Endothelial cell of umbilical vein (primary cell): ENCODE measurements around the gene MS4A14. TPM values are rescaled to one million over a fixed set of nuclear protein-coding genes. Genes with fewer than 3 reads are reported as not detected.

Source experiments
- BruUV-seq: library from RNA; stranded (reverse); fragments of 400-500 nt; replicated peaks from 2 replicates; lab custom pipeline; 2021; lab: Mats Ljungman, UMichigan
- CTCF ChIA-PET: fragments of 300-600, 350-600 bp; sonication (Branson Sonifier 250); formaldehyde crosslinking; loops from one replicate; lab custom pipeline; 2021; ENCODE audit warnings: antibody characterized with exemption, inconsistent platforms; lab: Charles Lee
- POLR2A ChIA-PET: fragments of 300-600, 350-600 bp; sonication (Branson Sonifier 250); formaldehyde crosslinking; loops from one replicate; lab custom pipeline; 2021; ENCODE audit warnings: antibody characterized with exemption, inconsistent platforms; lab: Charles Lee
- DNase-seq: peaks from one replicate; pipeline ENCODE4 v3.0.0-alpha.2; 2011; ENCODE audit warnings: low read depth, low spot score
- FAIRE-seq: peaks from 2 replicates; lab custom pipeline; 2011; peaks lifted over from hg19 to GRCh38; lab: Jason Lieb, UNC
- H2AFZ ChIP-seq: 2 replicates; pipeline ENCODE4 v1.6.0; 2012; ENCODE audit warnings: low read depth, low read length, control low read depth, inconsistent platforms
- H3K27ac ChIP-seq: 2 replicates; pipeline ENCODE4 v1.5.1; 2011; ENCODE audit warnings: low read depth, mild to moderate bottlenecking, control low read depth, low read length, moderate library complexity; ENCODE audit not compliant: insufficient read depth
- H3K27me3 ChIP-seq, 2 experiments: 2 replicates each; pipeline versions ENCODE4 v1.6.0 to v1.6.1; 2011; ENCODE audit warnings: low read length in 2 of 2, mixed read lengths in 1 of 2; ENCODE audit not compliant: control insufficient read depth in 2 of 2, insufficient read depth in 2 of 2
- H3K36me3 ChIP-seq, 2 experiments: 2 replicates in 1 of 2; 3 replicates in 1 of 2; pipeline ENCODE4 v1.5.1; 2011; ENCODE audit warnings: low read length in 2 of 2, mild to moderate bottlenecking in 1 of 2, moderate library complexity in 1 of 2; ENCODE audit not compliant: control insufficient read depth in 2 of 2, insufficient read depth in 2 of 2; ENCODE audit errors: extremely low read depth in 1 of 2
- H3K4me1 ChIP-seq: 3 replicates; pipeline ENCODE4 v1.5.1; 2011; ENCODE audit warnings: mild to moderate bottlenecking, low read length; ENCODE audit not compliant: control insufficient read depth, insufficient read depth; ENCODE audit errors: extremely low read depth
- H3K4me2 ChIP-seq: 2 replicates; pipeline ENCODE4 v1.6.1; 2011; ENCODE audit warnings: low read length, control low read depth, mixed read lengths; ENCODE audit not compliant: insufficient read depth
- H3K4me3 ChIP-seq, 3 experiments: fragments of 200-600 bp in 1 of 3; sonication (generic), shearing (Covaris generic) in 1 of 3; replicated peaks in 1 of 3; 2 replicates each; pipeline ENCODE4 v1.5.1; 2011 to 2016; ENCODE audit warnings: control low read depth in 3 of 3, low read length in 3 of 3, mild to moderate bottlenecking in 2 of 3, inconsistent platforms in 1 of 3, low read depth in 1 of 3, moderate library complexity in 1 of 3; ENCODE audit not compliant: insufficient read depth in 1 of 3
- H3K79me2 ChIP-seq: 2 replicates; pipeline ENCODE4 v1.6.0; 2012; ENCODE audit warnings: low read length, inconsistent platforms; ENCODE audit not compliant: control insufficient read depth, insufficient read depth
- H3K9ac ChIP-seq: replicated peaks from 2 replicates; pipeline ENCODE3; 2011; ENCODE audit warnings: low read length, control low read depth; ENCODE audit not compliant: insufficient read depth; ENCODE audit errors: extremely low read depth
- H3K9me1 ChIP-seq: replicated peaks from 3 replicates; pipeline ENCODE4 v1.6.0; 2011; ENCODE audit warnings: mild to moderate bottlenecking, low read length; ENCODE audit not compliant: control insufficient read depth, insufficient read depth; ENCODE audit errors: extremely low read depth
- H3K9me3 ChIP-seq: replicated peaks from 2 replicates; pipeline ENCODE4 v1.5.1; 2012; ENCODE audit warnings: low read length, inconsistent platforms; ENCODE audit not compliant: control insufficient read depth, insufficient read depth
- H4K20me1 ChIP-seq: replicated peaks from 2 replicates; pipeline ENCODE3; 2011; ENCODE audit warnings: mild to moderate bottlenecking, low read length; ENCODE audit not compliant: control insufficient read depth, insufficient read depth; ENCODE audit errors: extremely low read depth
- EZH2 ChIP-seq: IDR thresholded peaks from 2 replicates; pipeline ENCODE4 v1.6.1; 2012; ENCODE audit warnings: borderline replicate concordance, low read depth, mild to moderate bottlenecking, moderate library complexity, low read length, inconsistent platforms; ENCODE audit not compliant: severe bottlenecking
- FOS ChIP-seq: IDR thresholded peaks from 2 replicates; pipeline ENCODE4 v1.6.1; 2011; ENCODE audit warnings: mild to moderate bottlenecking, low read length, moderate library complexity, borderline replicate concordance; ENCODE audit not compliant: insufficient read depth
- GATA2 ChIP-seq: IDR thresholded peaks from 2 replicates; pipeline ENCODE4 v1.7.0; 2011; ENCODE audit warnings: low read depth, mild to moderate bottlenecking, moderate library complexity, mixed read lengths, low read length; ENCODE audit not compliant: insufficient read length, insufficient read depth
- JUN ChIP-seq: IDR thresholded peaks from 2 replicates; pipeline ENCODE4 v1.6.1; 2011; ENCODE audit warnings: borderline replicate concordance, low read depth; ENCODE audit not compliant: insufficient read length, insufficient read depth
- MAX ChIP-seq: IDR thresholded peaks from 2 replicates; pipeline ENCODE4 v1.6.1; 2011; ENCODE audit not compliant: insufficient read depth, insufficient read length
- MYC ChIP-seq: IDR thresholded peaks from one replicate; pipeline ENCODE4 v1.6.1; 2011; ENCODE audit warnings: mild to moderate bottlenecking, low read depth, low read length
- POLR2A ChIP-seq: IDR thresholded peaks from 2 replicates; pipeline ENCODE4 v1.6.1; 2012; ENCODE audit warnings: low read depth, mild to moderate bottlenecking, control low read depth, low read length
- POLR2AphosphoS5 ChIP-seq: IDR thresholded peaks from 2 replicates; pipeline ENCODE4 v1.6.1; 2012; ENCODE audit warnings: low read depth, mild to moderate bottlenecking, control low read depth, low read length, moderate library complexity; ENCODE audit not compliant: insufficient read depth
- dilution Hi-C: fragments of 300-500 bp; cut with MboI; formaldehyde crosslinking; loops from one replicate; pipeline ENCODE4 v1.15.0; 2019; ENCODE audit warnings: low sequenced_read_pairs; ENCODE audit not compliant: extremely low pct_ligation_motif_present
- intact Hi-C: fragments of 100-400 bp; cut with micrococcal nuclease; formaldehyde crosslinking; loops from one replicate; pipeline ENCODE4 v1.10.0; 2022
- polyA plus RNA-seq, 4 experiments: library from polyadenylated mRNA; depleted of rRNA in 3 of 4; stranded (reverse) in 3 of 4; unstranded in 1 of 4; fragments of >200 nt; gene quantifications; 2 replicates each; pipeline versions ENCODE4 v1.2.1 to v1.2.3, GENCODE V29; 2011 to 2012; ENCODE audit warnings: missing spikeins in 1 of 4
- total RNA-seq: library from RNA; stranded (reverse); gene quantifications from 2 replicates; pipeline ENCODE4 v1.2.3, GENCODE V29; 2021
- TF ChIP-seq, protein P1 (sequence below), 2 donors: IDR thresholded peaks; 1 replicate in 1 of 2; 2 replicates in 1 of 2; pipeline ENCODE4 v1.5.1; 2011; ENCODE audit warnings: low read length in 2 of 2, mild to moderate bottlenecking in 2 of 2, moderate library complexity in 2 of 2, control low read depth in 1 of 2, inconsistent platforms in 1 of 2, low read depth in 1 of 2; ENCODE audit not compliant: insufficient read depth in 1 of 2; ENCODE audit errors: extremely low read depth in 1 of 2

The MS4A14 gene
- total and polyA plus RNA-seq, 2 donors (not counting 3 experiments of a cell fraction or from before 2014, with no cell fraction given): not detected

GRCh38 chr11:60378354-60378753 is 17.9 kb upstream of the MS4A14 start, which contains the start of gene MS4A7:
MS4A7 (plus strand) TSS chr11:60378532; CDS start chr11:60383142, 4,610 bp downstream.
- H3K9me3 ChIP-seq: no peaks in the 10 kb centered on the region
- H3K27me3 ChIP-seq: no peaks in the 10 kb centered on the region
- no peak within 1 kb of the TSS for H3K27ac ChIP-seq
- no peaks in the 10 kb centered on the region for H3K9me1 ChIP-seq
- intact Hi-C loops (no loop called here), dilution Hi-C loops (no loop called here)
- no peak within 1 kb of the TSS for H3K4me2 ChIP-seq
- BruUV-seq: no TSS peak
- FAIRE-seq (no peak), DNase-seq (no peak)
- H3K4me1 ChIP-seq: no peaks in the 10 kb centered on the region
- no peaks in the 10 kb centered on the region for H3K79me2 ChIP-seq
- no peak within 1 kb of the TSS for H3K4me3 ChIP-seq
- H4K20me1 ChIP-seq: no peaks in the 10 kb centered on the region
- TF ChIP-seq MYC (no peak), MAX (no peak), POLR2AphosphoS5 (no peak), FOS (no peak), POLR2A (no peak), JUN (no peak), GATA2 (no peak), EZH2 (no peak)
- TF ChIP-seq, protein P1, sequence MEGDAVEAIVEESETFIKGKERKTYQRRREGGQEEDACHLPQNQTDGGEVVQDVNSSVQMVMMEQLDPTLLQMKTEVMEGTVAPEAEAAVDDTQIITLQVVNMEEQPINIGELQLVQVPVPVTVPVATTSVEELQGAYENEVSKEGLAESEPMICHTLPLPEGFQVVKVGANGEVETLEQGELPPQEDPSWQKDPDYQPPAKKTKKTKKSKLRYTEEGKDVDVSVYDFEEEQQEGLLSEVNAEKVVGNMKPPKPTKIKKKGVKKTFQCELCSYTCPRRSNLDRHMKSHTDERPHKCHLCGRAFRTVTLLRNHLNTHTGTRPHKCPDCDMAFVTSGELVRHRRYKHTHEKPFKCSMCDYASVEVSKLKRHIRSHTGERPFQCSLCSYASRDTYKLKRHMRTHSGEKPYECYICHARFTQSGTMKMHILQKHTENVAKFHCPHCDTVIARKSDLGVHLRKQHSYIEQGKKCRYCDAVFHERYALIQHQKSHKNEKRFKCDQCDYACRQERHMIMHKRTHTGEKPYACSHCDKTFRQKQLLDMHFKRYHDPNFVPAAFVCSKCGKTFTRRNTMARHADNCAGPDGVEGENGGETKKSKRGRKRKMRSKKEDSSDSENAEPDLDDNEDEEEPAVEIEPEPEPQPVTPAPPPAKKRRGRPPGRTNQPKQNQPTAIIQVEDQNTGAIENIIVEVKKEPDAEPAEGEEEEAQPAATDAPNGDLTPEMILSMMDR (IDR thresholded peaks at IDR 0.05; ENCODE audit: extremely low read depth in 1 of 2, insufficient read depth in 1 of 2, low read depth in 1 of 2, low read length in 2 of 2): no peak
- ChIA-PET POLR2A (no interaction called here), CTCF (interaction anchor here (2.0 kb wide), 1 partner anchor 15 kb away, joined by 6 read pairs; no protein-coding TSS in a partner anchor)
- no peak within 1 kb of the TSS for H3K9ac ChIP-seq
- no peak within 1 kb of the TSS for H2AFZ ChIP-seq
- H3K36me3 ChIP-seq: no peaks in the 10 kb centered on the region
